Measurements from ENCODE around the gene TMPRSS9.

DNA sequence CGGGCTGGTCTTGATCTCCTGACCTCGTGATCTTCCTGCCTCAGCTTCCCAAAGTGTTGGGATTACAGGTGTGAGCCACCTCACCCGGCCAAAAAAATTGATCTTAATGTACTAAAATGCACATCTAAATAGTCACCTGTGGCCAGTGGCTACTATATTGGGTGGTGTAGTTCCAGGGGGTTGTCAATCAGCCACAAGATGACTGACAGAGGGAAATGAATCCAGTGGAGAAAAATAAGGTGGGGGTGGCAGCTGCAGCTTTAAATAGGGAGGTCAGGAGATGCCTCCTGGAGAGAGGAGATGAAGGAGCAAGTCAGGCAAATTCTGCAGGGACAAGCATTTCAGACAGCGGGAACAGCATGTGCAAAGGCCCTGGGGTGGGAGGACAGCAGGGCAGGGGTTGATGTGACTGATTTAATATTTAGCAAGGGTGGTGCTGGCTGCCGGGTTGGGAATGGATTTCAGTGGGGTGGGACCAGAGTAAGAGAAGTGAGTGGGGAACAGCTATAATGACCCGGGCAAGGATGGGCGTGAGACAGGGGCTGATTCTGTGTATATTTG is 49.4 kb downstream of the TMPRSS9 start:
- TF ChIP-seq ZFX (IDR thresholded peaks at IDR 0.05; ENCODE audit: borderline replicate concordance) = no peak
- TF ChIP-seq, protein P1, sequence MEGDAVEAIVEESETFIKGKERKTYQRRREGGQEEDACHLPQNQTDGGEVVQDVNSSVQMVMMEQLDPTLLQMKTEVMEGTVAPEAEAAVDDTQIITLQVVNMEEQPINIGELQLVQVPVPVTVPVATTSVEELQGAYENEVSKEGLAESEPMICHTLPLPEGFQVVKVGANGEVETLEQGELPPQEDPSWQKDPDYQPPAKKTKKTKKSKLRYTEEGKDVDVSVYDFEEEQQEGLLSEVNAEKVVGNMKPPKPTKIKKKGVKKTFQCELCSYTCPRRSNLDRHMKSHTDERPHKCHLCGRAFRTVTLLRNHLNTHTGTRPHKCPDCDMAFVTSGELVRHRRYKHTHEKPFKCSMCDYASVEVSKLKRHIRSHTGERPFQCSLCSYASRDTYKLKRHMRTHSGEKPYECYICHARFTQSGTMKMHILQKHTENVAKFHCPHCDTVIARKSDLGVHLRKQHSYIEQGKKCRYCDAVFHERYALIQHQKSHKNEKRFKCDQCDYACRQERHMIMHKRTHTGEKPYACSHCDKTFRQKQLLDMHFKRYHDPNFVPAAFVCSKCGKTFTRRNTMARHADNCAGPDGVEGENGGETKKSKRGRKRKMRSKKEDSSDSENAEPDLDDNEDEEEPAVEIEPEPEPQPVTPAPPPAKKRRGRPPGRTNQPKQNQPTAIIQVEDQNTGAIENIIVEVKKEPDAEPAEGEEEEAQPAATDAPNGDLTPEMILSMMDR (IDR thresholded peaks at IDR 0.05) = no peak

Data from 22Rv1 (cell line).